Measurements from ENCODE around the gene KCND3.

DNA sequence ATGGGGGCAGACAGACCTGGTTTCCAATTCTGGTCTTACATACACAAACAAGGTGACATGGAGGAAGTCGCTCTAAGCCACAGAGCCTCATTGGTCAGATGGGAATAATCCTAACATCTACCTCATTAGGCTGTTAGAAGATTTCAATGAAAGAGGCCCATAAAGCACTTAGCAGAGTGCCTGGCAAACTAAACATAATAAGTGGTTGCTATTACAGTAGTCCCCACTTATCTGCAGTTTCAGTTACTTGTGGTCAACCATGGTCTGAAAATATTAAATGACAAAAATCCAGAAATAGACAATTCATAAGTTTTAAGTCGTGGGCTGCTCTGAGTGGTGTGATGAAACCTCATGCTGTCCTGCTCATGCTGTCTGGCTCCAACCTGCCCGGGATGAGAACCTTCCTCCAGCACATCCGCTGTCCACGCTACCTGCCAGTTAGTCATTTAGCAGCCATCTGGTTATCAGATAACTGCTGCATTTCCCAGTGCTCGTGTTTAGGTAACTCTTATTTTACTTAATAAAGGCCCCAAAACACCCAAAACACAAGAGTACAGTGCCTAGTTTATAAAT is 121.5 kb downstream of the KCND3 start:
- TF ChIP-seq CTCF (IDR thresholded peaks at IDR 0.05) (no peak), POLR2A (IDR thresholded peaks at IDR 0.05) (no peak)
